Cerebellar cortex (tissue), 1 donor: ENCODE data around the gene CELA1.

ENCODE experiments used
- DNase-seq: peaks from one replicate; pipeline ENCODE4 v3.0.0-alpha.2; 2015; ENCODE audit warnings: low spot score

The CELA1 gene

GRCh38 chr12:51346581-51346980 lies at the start of gene CELA1:
TSS of gene CELA1 (minus strand) at chr12:51346679. CDS start at chr12:51346638, 41 bp downstream.
- no peak for DNase-seq

GRCh38 chr12:51395283-51396230 lies 49.1 kb upstream of the CELA1 start:
- no peak for DNase-seq

DNA sequence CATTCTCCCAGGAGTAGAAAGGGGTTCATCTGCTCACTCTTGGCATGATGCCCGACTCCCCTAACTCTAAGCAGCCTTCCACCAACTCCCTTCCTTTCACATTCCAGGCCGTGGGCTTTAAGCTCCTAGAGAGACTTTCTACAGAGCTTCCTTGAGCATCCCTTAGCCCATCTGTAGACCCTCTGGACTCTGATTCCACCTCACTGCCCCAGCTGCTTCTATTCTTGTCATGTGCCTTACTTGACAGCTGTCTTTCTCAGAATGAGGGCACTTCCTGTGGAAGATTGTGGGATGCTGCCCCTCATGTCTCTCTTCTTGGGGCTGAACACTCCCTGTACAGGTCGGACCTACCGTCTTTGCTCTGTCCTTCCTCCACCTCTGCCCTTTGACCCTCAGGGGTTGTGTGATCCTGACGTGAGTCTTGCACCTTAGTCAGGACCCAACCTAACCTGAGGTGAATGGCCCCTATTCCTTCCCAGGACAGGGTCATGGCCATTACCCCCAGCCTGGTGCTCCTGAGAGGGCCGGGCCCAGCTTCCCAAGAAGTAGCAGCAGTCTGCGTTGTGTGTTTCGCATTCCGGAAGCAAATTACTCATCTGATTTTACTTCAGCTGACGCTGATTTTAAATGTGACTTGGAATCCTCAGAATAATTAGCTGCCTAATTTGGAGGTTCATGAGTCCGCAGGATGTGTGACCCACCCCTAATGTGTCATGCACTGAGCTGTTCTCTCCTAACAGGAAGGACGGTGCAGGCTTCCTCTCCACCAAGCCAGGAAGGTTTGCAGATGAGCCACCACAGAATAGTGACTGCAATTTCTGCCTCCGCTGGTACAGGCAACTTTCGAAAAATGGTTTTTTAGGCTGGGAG lies 47.4 kb upstream of the CELA1 start:
- no peak for DNase-seq

DNA sequence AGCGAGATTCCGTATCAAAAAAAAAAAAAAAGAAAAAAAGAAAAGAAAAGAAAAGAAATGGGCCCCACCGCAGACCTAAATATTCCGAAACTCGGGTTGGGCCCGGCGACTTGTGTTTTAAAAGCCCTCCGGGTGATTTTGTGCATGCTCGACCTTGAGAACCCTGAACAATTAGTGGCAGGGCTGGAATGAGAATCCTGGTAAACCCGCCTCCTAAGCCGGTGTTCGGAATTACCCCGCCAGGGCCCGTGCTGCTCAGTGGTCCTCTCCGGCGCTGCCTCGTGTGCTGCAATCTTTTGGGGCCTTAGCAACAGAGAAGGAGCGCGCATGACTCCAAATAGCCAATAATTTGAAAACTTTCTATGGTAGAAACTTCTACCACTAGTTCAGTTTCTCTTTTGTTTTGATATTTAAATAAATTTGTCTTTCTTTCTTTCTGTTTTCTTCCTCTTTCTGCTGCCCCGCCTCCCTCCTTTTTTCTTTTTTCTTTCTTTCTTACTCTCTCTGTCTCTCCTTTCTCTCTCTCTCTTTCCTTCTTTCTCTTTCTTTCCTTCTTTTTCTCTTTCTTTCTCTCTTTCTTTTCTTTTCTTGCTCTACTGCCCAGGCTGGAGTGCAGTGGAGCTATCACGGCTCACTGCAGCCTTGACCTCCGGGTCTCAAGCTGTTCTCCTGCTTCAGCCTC lies 46.2 kb upstream of the CELA1 start:
- DNase-seq: no peak

DNA sequence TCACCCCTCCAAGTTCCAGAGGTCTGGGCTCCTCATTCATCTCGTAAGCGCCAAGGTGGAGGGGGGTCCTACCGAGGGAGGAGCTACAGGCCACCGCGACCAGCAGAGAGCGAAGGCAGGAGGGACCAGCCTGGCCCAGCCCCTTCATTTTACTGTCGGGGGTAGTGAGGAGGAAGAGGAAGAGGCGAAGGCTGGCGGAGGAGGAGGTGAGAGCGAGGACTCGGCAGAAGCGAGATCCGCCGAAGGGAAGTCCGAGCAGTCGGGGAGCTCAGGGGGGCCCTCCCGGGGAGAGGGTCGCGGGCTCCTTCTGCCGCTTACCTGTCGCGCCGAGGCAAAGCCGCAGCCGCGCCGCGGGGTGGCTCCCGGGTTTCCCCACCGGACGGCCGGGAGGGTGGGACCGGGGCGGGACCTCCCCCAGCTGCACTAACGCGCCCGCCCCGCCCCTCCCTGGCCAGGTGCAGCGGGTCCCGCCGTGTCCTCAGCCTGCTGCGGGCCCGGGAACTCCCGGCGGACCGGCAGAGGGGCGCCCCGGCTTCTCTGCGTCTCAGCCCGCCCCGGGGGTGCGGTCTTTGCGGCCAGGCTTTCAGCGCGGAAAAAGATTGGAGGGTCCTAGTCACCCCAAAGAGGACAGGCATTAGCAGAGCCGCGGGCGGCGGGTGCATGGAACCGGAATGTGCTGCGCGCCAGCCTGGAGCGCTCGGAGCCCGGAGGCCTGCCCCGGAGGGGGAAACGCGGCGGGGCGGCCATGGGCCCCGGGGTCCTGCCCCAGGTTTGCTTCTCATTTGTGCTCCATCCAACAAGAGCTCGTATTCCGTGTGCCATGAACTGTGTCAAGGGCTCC lies 45.0 kb upstream of the CELA1 start, which contains the start of gene GALNT6:
GALNT6 (minus strand) TSS at position 124 of the 841 bp plus-strand sequence. CDS start 11,625 bp downstream, outside the sequence.
- no peak for DNase-seq

GRCh38 chr12:51390891-51391282 lies 44.4 kb upstream of the CELA1 start:
- DNase-seq: peak; percentile 11

DNA sequence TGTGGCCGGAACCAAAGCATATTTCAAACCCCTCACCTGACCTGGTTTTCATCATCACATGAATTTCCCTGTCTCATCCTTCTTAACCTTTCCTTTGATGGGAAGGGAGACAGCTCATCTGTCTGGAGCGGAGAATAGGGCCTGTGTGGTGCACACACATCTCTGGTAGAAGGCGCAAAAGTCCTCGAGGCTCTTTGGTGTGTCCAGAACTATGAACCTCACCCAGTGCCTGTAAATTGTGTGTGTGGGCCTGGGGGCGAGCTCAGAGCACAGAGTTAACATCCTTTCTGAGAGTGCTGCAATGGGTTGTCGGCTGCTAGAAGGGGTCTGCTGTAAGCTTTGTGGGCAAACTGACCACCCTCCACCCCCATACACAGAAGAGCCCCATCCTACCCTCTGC lies 44.0 kb upstream of the CELA1 start:
- DNase-seq: no peak

GRCh38 chr12:51389302-51389999 lies 43.0 kb upstream of the CELA1 start:
- no peak for DNase-seq

DNA sequence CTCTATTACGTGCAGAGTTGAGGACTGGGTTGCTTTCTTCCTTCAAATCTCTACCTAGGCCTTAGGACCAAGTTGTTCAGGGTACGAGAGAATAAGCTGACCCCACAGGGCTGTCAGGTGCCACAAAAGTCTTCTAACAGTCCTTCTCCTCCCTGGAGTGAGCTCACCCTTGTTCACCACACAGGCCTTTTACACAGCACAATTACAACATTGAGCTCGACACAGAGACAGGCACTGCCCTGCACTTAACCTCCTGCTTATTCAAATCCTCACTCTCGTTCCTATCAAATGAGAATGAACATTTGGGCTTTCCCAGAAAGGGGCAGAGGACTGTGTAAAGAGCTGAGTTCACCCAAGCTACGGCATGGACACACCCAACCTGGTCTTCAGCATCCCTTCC lies 42.4 kb upstream of the CELA1 start:
- DNase-seq: no peak

- DNase-seq: peak; percentile 48
Observed at GRCh38 chr12:51388069-51388799, 41.8 kb upstream of the CELA1 start.

DNA sequence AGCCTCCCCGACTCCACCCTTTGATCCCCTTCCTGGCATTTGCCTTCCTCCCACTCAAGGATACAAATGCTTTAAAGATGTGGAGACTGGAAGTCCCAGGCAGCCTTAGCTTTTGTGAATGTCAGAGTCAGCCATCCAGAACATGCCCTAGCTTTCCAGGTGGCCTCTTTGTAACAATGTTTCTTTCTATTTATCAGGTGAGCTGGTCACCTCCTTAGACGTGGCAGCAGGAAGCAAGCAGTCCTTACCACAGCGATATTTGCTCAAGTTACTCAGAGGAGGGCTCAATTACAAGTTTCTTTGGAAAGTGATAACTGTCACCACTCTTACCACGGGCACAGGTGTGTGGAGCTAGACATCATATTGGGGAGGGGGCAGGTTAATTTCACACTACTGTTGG lies 39.9 kb upstream of the CELA1 start:
- no peak for DNase-seq

DNA sequence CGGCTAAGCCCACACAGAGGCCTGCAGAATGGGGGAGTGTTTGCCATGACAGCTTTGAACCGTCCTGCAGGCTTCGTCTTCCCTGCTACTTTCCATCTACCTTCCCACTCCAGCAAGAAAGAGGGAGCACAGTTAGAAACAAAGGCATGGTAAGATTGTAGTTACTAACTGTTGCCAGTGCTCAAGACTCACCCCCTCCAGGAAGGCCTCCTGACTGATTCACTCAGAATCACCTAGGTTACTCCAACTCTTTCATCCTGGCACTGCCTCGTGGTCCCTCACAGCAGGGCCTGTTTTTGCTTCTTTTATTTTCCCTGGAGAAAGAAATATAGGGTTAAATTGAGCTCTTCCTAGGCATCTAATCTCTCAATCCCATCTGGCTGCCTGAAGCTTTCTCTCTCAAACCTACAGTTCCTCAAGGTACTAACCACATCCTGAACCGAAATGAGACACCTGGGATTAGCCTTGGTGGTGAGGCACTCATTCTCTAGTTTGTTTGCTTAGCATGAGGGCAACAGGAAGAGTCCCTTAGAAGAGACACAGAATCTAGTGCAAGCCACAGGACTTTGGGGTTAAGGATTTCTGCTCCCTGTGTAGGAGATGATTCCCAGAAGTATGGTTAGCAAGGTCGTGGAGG lies 36.9 kb upstream of the CELA1 start:
- no peak for DNase-seq

DNA sequence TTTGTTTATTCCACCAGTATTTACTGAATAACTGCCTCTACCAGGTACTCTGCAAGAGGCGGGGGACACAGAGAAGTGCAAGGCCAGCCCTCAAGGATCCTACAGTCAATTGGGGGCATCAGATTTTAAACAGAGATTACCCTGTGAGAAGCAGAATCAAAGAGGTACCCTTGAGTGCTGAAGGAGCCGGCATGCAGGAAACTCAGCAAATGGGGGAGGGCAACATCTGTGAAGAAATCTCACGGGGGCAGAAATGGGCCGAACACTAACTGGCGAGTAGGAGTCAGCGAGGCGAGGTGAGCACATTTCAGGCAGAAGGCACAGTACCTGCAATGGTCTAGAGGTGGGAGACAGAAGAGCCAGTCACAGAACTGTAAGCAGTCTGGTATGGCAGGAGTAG lies 35.7 kb upstream of the CELA1 start:
- DNase-seq: no peak

DNA sequence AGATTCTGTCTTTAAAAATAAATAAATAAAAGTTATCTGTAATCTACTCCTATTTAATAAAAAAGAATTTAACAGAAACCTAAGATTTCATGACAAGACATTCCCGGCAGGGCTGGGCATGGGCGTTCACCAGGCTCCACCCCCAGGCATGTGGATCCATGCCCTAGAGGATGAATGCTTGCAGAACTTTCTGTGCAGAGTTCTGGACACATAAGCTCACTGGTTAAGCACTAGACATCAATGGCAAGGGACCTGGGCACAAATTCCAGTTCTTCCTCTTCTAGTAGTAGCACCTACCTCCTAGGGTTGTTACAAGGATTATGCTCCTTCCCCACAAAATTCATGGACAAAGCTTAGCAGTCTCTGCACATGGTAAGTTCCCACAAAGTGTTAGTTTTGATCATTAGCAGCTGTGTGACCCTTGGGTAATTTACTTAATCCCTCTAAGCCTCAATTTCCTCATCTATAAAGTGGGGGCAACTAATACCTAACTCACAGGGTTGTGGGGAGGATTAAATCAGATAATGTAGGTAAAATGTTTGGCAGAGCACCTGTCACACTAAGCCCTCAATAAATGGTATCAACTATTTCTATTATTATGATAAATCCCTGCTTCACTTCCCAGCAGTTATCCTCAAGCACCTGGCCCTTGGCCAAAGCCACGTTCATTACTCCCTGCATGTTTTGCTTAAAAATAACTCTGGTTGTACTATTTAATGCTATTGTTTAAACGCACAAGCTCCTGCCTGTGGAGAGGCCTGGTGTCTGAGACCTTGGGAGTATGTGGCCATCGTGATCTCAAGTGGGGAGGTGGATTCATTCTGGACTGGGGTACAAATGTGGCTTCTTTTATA lies 35.0 kb upstream of the CELA1 start:
- no peak for DNase-seq

DNA sequence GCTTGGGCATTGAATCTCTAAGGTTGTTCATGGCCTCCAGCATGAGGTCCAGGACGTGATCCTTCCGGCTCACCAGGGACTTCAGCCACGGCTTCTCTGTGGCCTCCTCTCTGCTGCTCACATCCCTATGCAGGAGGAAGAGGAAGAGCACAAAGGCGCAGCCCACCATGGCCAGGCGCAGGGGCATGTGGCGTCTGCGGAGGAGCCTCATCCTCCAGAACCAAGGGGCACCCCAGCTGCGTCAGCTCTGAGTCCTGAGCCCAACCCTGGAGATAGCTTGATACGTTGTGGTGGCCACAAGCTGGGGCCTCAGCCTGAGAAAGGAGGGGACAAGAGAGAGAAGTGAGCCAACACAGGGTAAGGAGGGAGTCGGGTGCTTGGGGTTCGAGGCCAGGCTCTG lies 33.1 kb upstream of the CELA1 start:
- no peak for DNase-seq

DNA sequence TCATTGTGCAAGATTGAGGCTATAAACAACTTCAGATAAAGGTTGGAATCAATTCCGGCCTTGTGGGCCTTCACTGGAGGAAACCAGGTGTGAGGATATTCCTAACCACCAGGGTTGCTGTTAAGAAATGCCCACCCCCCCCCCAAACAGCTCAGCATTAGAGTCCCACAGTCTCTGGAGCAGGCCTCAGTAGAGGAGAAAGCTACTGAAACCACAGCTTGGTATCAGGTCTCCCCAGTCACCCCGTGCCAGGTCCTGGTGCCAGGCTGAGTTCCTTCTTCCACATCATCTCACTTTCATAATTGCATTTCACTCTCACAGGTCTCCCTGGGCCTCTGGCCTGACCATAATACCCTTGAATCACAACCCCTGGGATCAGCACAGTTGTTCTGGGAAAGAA lies 32.3 kb upstream of the CELA1 start:
- DNase-seq: no peak

DNA sequence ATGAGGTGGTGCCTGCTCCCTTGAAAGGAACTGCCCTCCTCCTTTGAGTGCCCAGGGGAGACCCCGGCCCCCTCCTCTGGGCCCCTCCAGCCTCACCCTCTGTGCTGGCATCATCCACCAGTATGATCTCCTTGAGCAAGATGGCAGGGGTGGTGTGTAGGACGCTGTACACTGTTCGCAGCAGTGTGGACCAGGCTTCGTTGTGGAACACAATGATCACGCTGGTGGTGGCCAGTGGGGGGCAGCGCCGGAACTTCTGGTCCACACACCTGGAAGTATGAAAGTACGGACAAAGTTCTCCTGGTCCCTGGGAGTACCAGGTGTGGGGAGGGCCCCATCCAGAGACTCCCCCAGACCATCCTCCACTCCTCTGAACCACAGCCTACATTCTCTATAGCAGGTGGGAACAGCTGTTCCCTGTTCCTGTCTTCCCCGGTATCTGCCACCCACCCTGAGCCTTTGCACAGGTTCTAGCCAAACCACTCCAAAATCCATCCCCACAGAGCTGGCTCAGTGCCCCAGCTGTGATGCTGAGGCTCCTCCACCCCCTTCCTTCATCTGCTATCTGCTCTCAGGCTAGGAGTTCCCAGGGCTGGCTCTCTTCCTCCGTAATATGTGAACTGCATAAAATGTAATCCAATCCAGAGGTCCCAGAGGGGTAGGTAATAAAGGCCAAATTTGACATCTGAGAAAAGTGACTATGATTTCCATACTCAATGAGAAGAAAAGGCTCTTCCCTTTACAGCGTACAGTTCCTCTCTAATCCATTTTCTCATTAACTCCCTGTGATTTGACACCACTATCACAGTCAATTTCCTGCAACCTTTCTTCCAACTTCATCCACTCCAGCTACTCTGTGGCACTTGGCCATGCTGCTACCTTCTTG lies 30.9 kb upstream of the CELA1 start:
- DNase-seq: no peak
